SK-MEL-5 (cell line): ENCODE results near the gene CTNNBIP1. TPM values are rescaled to one million over a fixed set of nuclear protein-coding genes. Genes with fewer than 3 reads are reported as not detected.
"Not testable (repeated sequence)": the region's sequence is repeated elsewhere in the genome, so short reads cannot be mapped to it uniquely, and the experiment has no call there.

ENCODE experiments used
- DNase-seq: peaks from one replicate; pipeline ENCODE4 v3.0.0-alpha.2; 2016; ENCODE audit warnings: low read depth, low spot score
- in situ Hi-C: cut with HindIII; loops from 2 replicates; pipeline ENCODE4 v1.10.0; 2016; ENCODE audit warnings: low sequenced_read_pairs, high pct_unique_total_duplicates, low pct_unique_long_range_greater_than_20kb
- polyA plus RNA-seq, 2 experiments: library from polyadenylated mRNA; depleted of rRNA; stranded (reverse); fragments of >200 nt; gene quantifications; 2 replicates each; pipeline ENCODE4 v1.2.3, GENCODE V29; 2015
- total RNA-seq: library from RNA; depleted of rRNA; stranded (reverse); fragments of >200 nt; shearing (Covaris generic); gene quantifications from 2 replicates; pipeline ENCODE4 v1.2.3, GENCODE V29; 2014; rRNA removed

Gene CTNNBIP1, protein sequence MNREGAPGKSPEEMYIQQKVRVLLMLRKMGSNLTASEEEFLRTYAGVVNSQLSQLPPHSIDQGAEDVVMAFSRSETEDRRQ
- total RNA-seq = 27.1 and 38.3 TPM in 2 replicates
- 41.4 and 41.7 TPM in 2 replicates for polyA plus RNA-seq (2015; cell fraction: cytosol; rRNA removed)
- polyA plus RNA-seq (2015; cell fraction: nucleus; rRNA removed) = 9.6 and 13.6 TPM in 2 replicates

DNA sequence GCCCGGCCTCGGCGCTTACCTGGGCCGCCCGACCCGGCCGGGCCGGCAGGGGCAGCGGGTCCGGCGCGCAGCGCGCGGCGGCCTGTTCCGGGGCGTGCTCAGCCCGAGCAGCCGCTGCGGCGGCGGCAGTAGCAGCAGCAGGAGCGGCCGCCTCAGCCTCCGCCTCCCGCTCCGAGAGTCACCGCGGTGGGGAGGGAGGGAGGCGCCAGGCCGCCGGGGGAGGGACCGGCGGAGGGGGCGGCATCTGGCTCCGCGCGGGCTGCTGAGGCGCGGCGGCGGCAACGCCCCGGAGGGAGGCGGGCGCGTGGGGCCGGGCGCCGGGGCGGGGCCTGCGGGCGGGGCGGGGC is at the start of gene CTNNBIP1:
CTNNBIP1 (minus strand) TSS at position 194 of the 347 bp plus-strand sequence. CDS start 38,205 bp downstream, outside the sequence.
- in situ Hi-C loops = no loop called here
- no peak for DNase-seq

DNA sequence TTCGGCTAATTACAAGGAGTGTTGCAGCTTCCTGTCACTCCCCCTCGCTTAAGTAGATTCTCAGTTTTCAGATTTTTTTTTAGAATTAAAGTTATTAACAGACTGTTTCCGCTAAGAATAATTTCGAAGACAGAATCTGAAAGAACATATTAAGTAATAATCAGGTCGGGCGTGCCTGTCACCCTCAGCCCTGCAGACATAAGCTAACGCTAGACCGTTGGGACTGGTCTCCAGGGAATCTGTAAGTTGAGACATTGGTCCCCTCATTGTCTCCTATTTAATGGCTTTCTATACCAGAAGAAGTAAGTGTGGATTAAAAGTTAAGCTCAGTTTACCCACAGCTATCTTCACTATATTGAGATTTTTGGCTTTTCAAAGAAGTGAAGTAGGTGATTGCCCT is 47.7 kb upstream of the CTNNBIP1 start:
- no peak for DNase-seq
- in situ Hi-C loops = no loop called here

DNA sequence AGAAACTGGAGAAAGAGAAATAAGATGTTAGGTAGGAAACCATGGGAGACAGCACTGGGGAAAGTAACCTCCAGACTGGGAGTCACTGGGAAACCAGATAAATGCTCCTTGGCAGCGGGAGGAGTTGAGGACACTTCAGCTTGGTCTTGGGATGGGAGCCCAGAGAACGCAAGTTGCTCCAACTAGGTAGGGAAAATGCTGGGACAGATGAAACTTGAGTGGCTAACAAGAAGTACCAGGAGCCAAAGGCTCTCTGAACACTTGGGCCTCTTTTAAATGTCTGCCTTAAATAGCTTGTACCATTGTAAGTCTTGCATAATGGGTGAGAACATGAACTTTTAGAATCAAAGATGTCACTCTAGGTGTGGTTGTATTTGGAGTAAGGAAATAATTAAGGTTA is 36.2 kb upstream of the CTNNBIP1 start:
- in situ Hi-C loops = no loop called here
- DNase-seq = no peak

DNA sequence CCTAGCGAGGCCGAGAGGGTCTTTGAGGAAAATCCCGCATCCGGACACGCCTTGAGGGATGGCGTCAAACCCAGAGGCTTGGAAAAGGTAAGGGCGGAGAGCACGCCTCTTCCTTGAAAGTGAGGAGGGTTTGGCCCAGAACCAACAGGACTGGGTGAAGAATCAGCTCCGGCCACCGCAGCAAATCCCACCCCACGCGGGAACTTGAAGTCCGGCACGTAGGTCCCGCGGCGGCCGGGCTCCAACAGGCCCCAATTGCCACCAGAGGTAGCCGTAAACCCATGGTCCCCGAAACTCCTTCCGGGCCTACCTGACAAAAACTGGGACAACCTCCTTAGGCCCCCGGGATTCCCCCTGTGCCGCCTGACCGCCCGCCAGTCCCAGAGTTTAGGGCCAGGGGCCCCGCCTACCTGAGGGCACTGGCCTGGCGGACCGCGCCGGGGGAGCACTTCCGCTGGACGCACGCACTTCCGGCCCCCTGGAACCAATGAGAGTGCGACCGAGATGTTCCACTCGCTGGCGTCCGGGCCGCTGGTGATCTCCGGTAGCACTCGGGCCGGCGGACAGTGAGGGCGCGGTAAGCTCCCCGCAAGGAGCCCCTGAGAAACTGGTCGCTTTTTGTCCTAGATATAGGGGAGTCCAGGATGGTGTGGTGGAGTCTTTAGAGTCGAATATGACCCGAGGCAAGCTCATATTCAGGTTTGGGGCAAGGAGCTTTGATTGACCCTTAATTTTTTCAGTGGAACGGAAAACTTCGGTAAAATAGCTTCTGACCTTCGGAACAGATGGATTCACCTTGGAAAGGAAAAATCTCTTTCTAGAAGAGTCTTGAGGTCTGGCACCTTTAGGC is 33.1 kb upstream of the CTNNBIP1 start, which contains the start of the genes LZIC and NMNAT1:
LZIC (minus strand) TSS at position 453 of the 850 bp plus-strand sequence. CDS start 6,772 bp downstream, outside the sequence.
NMNAT1 (plus strand) TSS at position 537 of the 850 bp plus-strand sequence. CDS start 28,599 bp downstream, outside the sequence.
- peak; percentile 90 for DNase-seq
- in situ Hi-C loops = no loop called here

DNA sequence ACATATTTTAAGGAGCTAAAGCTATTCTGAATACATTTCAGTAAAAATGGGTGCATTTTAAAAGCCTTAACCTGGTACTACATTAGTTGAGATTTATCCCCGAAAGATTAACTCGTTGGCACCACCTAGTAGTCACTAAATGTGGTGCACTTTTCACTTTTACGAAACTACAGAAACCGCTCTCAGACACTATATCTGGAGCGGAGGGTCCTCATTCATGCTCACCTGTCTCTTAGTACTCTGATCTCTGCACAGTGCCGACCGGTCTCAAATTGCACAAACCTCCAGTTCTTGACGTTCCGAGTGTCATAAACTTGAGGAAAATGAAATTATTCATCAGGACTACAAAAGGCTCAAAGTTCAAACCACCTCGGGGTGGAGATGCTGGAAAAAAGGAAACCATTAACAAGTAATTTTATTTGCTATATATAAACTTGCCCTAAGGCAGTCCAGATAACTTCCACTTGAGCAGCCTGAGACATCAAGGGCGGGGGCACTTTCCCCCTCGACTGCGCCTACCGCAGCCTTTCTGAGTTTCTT is 32.4 kb upstream of the CTNNBIP1 start:
- in situ Hi-C loops = no loop called here
- peak; percentile 73 for DNase-seq

DNA sequence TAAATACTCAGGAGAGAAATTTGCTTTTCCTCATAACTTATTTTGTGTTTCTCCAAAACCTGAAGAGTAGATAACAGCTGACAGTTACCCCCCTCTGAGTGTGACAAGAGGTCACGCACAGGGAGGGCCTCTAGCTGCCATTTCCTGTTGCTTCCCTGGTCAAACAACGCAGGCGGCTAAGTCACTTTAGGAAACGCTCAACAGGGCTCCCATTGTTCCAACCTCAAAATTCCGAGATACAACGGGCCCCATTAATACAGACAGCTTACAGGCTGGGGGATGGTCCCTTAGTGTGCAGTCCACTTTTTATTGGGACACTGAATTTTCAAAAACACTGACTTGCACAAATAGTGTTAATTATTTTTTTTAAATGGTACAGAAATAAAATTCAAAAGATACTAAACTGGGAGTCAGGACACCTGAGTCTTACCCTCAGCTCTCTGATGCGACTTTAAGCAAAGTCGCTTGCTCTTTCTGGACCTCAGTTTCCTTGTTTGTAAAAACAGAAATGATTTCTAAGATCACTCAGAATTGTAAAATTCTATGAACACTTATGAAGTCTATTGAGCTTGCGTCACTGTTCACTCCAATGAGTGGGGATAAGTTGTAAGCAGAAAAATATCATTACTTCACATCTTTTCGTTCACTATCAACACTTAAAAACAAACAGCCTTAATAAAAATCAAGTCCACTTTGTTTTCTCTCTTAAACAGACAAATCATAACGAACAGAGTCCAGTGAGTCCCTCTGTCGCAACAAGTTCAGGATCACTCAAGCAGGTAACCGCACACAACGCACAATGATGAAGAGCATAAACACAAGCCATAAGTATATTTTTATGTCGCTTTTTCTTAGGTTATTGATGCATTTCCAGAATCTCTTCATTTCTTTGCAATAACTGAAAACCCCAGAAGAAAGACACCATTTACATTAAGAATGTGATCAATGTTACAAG is 19.6 kb upstream of the CTNNBIP1 start:
- in situ Hi-C loops = no loop called here

DNA sequence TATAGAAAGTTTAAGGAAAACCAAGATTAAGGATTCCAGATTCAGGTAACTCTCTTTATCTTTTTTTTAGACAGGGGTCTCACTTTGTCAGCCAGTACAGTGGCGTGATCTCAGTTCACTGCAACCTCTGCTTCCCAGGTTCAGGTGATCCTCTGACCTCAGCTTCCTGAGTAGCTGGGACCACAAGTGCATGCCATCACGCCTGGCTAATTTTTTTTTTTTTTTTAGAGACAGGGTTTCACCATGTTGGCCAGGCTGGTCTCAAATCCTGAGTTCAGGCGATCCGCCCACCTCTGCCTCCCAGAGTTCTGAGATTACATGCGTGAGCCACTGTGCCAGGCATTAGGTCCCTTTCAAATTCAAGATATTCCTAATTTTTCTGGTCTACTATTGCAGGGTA is 17.2 kb upstream of the CTNNBIP1 start:
- in situ Hi-C loops = no loop called here
- DNase-seq = no peak

More for the DNA sequence above, 19.6 kb upstream of the CTNNBIP1 start:
- peak; percentile 98 for DNase-seq

DNA sequence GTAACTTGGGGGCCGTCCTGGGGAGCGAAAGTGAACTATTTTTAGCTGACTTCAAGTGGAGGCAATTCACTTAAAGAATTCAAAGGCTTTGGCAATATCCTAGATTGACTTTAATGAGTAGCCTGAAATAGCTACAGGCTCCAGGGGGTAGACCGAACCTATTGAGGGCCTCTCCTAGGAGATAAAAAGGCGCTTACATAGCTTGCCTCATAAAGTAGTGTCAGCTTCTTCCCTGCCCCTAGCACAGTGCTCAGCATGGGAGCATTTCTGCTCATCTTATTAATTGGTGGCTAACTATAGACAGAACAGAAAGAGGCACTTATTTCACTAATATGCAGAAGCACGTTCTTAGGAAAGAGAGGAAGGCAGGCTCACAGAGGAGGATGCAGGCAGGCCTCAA is 12.3 kb upstream of the CTNNBIP1 start:
- in situ Hi-C loops = no loop called here

DNA sequence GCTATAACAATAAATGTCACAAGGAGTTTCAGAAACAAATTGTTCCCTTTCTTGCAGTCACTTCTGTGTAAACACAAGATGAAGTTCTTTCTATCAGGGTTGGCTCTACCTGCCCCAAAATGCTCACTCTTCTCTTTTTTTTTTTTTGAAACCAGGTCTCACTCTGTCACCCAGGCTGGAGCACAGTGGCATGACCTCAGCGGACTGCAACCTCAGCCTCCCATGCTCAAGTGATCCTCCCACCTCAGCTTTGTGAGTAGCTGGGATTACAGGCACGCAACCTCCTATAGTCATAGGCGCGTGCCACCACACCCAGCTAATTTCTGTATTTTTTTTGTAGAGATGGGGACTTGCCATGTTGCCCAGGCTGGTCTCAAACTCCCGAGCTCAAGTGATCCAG is 10.5 kb upstream of the CTNNBIP1 start:
- no peak for DNase-seq
- in situ Hi-C loops = no loop called here

More for the DNA sequence above, 12.3 kb upstream of the CTNNBIP1 start:
- no peak for DNase-seq

DNA sequence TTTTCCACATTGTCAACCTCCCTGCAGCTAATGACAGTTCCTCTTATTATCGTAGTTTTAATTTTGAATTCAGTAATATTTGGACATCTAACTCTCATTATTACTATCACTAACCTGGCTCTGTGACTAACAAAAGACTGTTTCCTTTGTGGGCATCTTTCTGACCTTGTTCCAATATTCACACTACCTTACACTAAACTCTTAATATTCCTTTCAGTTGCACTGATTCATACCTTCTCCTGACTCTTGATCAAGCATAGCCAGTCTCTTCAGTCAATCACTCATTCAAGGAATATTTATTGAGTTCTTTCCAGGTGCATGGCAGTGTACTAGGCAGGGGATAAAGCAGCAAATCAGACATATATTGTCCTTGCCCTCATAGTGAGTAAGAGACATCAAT is 7.8 kb upstream of the CTNNBIP1 start:
- in situ Hi-C loops = no loop called here
- DNase-seq = no peak

DNA sequence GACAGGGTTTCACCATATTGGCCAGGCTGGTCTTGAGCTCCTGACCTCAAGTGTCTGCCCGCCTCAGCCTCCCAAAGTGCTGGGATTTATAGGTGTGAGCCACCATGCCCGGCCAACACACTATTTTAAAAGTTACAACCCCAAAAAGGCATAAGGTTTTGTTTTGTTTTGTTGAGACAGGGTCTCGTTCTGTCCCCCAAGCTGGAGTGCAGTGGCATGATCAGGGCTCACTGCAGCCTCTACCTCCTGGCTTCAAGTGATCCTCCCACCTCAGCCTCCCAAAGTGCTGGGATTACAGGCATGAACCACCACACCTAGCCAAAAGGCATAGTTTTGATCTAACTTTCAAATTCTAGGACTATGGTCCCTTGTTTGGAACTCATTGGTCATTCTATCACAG is 7.4 kb upstream of the CTNNBIP1 start:
- in situ Hi-C loops = not testable (repeated sequence)

DNA sequence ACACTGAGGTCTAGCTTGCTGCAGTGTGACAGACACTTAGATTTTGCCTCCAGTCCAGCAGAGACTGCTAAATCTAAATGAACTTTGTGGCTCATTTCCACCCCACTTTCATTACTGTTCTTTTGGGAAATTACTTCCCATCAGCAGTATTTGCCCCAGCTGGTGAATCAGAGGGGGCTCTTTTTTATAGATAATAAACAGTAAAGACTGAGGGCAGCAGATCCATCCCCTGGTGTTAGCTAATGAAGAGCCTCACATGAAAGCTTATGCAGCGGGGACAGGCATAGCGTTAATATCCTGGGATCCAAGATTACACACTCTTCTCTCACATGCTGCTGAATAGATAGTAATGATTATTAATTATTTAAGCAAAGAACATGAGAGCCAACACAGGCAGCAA is 6.4 kb upstream of the CTNNBIP1 start:
- in situ Hi-C loops = no loop called here
- no peak for DNase-seq

More for the DNA sequence above, 7.4 kb upstream of the CTNNBIP1 start:
- not testable (repeated sequence) for DNase-seq

DNA sequence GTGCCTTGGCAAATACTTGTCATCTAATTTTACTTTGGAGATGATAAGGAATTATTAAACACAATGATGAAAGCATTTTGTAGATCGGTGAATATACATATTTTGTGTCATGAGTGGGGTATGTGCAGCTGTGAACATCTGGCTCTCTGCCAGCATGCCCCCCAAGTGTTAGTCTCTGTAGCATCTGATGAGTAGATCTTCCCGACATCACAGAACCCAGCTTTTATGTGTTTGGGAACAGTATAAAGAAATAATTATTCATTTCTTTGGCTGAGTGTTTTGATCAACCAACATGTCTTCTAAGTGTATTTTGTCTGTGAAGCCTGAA is 4.5 kb upstream of the CTNNBIP1 start:
- in situ Hi-C loops = no loop called here
- DNase-seq = no peak

DNA sequence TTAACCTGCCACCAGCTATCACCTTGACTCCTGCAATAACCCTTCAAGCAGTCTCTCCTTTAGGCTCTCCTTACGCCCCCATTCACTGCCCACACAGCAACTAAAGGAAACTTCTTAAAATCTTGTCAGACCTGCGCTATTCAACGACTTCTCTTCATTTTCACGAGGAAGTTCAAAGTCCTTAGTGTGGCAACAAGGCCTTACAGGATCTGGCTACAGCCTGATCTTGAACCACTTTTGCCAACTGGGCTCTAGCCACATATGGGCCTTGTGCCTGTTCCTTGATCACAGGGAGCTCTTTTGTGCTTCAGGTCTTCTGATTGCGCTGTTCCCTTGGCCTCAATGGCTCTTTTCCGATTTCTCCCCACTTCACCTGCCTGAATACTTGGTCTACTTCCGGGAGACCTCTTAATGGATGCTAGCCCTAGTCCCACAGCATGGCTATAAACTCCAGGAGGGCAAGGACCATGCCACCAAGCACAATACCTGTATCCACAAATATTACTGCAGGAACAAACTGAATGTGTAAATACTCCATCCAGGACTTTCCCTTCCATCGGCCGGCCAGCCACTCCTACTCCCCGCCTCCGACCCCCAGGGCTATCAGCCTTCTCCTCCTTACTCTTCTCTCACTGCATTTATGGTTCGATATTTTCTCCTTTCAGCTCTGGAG is 2.3 kb upstream of the CTNNBIP1 start:
- no peak for DNase-seq
- in situ Hi-C loops = no loop called here

DNA sequence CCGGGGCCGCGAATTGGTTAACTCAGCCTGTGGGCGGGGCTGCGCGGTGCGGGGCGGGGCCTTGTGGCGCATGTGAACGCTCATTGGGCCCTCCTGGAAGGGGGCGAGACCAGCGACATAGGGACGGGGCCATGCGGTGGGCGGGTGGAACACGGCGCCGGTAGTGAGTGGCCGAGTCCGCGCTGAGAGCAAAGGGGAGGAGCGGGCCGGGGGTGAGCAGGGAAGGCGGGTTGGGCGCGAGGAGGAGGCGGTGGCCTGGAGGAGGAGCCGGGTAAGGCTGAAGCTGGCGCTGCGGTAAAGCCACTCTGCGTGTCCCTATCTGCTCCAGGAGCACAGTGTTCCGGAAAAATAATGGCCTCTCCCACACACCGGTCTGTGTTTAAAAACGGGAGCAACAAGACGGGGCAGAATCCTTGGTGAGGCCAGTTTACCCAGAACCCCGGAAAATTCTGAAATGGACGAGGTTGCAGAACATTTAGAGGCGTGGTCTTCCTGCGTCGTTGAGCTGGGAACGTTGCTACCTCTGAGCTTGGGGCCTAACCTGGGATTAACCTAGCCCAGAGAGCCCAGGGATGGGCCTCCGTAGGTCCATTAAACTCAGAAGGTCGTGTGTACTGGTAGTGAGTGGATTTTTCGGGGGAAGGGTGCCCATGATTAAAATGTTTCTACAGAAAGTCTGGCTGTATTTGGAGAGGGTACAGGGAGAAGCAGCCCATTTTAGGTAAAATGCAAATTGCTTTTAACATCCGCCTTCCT is 532 bp upstream of the CTNNBIP1 start:
- in situ Hi-C loops = no loop called here
- DNase-seq = peak; percentile 98

DNA sequence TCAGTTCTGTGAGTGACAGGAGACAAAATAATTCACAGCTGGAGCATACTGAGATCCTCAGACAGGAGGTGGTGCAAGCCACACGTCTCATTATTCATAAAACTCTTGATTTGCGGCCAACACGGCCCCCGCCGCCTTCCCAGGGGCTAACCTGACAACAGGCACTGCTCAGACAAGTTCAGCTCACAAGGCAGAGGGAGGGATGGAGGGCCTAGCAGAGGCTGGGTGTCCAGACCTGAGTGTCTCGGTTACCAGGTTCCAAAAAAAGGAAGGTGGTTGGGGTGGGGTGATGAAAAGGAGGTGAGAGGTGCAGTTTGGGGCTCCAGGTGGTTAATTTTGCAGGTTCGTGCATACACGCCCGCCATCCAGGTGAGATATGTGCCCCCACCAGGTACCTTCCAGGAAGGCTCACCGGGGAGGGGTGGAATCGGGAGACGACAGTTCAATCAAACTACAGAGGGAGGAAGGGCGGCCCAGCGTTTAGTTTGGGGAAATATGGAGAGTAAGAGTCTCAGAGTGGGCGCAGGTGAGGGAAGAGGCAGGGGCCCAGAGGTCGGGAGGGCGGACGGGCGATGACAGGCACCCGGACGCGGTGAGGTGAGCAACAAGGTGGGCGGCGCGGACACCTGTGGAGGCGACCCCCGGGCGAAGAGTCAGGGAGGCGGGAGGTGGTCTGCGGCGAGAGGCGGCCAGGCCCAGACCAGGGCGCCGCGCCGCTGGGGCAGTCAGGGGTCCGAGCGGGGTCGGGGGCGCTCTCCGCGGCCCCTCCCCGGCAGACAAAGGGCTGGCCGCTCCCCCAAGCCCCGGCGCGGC is 629 bp downstream of the CTNNBIP1 start:
- DNase-seq = no peak
- in situ Hi-C loops = no loop called here
